HTERT RPE-1 (cell line): Measurements from ENCODE around the gene MUC4.

ENCODE experiments used
- in situ Hi-C: fragments of 300-500 bp; cut with MboI; formaldehyde crosslinking; loops from 4 replicates; pipeline ENCODE4 v1.14.3; 2020; ENCODE audit warnings: low sequenced_read_pairs

MUC4 gene

GRCh38 chr3:195811756-195812155, at the start of gene MUC4:
TSS of gene MUC4 (minus strand) at chr3:195811929. CDS start at chr3:195811817, 112 bp downstream.
- in situ Hi-C loops, result no loop called here

GRCh38 chr3:195860456-195860855, 48.7 kb upstream of the MUC4 start:
- in situ Hi-C loops, result no loop called here

- in situ Hi-C loops, result no loop called here
Measured at GRCh38 chr3:195859846-195860411, 48.2 kb upstream of the MUC4 start.

- in situ Hi-C loops, result no loop called here
Measured at GRCh38 chr3:195859061-195859845, 47.5 kb upstream of the MUC4 start.

- in situ Hi-C loops, result no loop called here
Measured at GRCh38 chr3:195856410-195857084, 44.8 kb upstream of the MUC4 start.

- in situ Hi-C loops, result no loop called here
Measured at GRCh38 chr3:195855471-195856409, 44.0 kb upstream of the MUC4 start.

- in situ Hi-C loops, result no loop called here
Measured at GRCh38 chr3:195854628-195855294, 43.0 kb upstream of the MUC4 start.

GRCh38 chr3:195853996-195854395, 42.3 kb upstream of the MUC4 start:
- in situ Hi-C loops, result no loop called here

GRCh38 chr3:195853036-195853435, 41.3 kb upstream of the MUC4 start:
- in situ Hi-C loops, result no loop called here

- in situ Hi-C loops, result no loop called here
Measured at GRCh38 chr3:195850857-195851543, 39.3 kb upstream of the MUC4 start.

GRCh38 chr3:195849322-195850074, 37.8 kb upstream of the MUC4 start:
- in situ Hi-C loops, result no loop called here

- in situ Hi-C loops, result no loop called here
Measured at GRCh38 chr3:195847055-195847950, 35.6 kb upstream of the MUC4 start.

GRCh38 chr3:195845483-195845882, 33.8 kb upstream of the MUC4 start:
- in situ Hi-C loops, result no loop called here

GRCh38 chr3:195844671-195845218, 33.0 kb upstream of the MUC4 start:
- in situ Hi-C loops, result no loop called here

GRCh38 chr3:195839260-195840010, 27.7 kb upstream of the MUC4 start:
- in situ Hi-C loops, result no loop called here

- in situ Hi-C loops, result no loop called here
Measured at GRCh38 chr3:195838714-195839113, 27.0 kb upstream of the MUC4 start.

- in situ Hi-C loops, result no loop called here
Measured at GRCh38 chr3:195836476-195837135, 24.9 kb upstream of the MUC4 start.
